IPS-15b (cell line): ENCODE data around the gene GOLGA5.
"Not testable (repeated sequence)": the region's sequence is repeated elsewhere in the genome, so short reads cannot be mapped to it uniquely, and the experiment has no call there.

ENCODE experiments used
- H3K27me3 ChIP-seq: one replicate; pipeline ENCODE4 v1.6.1; 2013; ENCODE audit warnings: low read length; ENCODE audit not compliant: control insufficient read depth, insufficient read depth
- H3K36me3 ChIP-seq: one replicate; pipeline ENCODE4 v1.6.1; 2013; ENCODE audit warnings: low read length; ENCODE audit not compliant: control insufficient read depth, insufficient read depth
- H3K4me1 ChIP-seq: one replicate; pipeline ENCODE4 v1.6.1; 2013; ENCODE audit warnings: mild to moderate bottlenecking, low read length; ENCODE audit not compliant: control insufficient read depth, insufficient read depth
- H3K4me3 ChIP-seq: one replicate; pipeline ENCODE4 v1.5.1; 2013; ENCODE audit warnings: low read depth, low read length
- H3K9ac ChIP-seq: one replicate; pipeline ENCODE4 v1.6.1; 2013; ENCODE audit warnings: low read depth, mild to moderate bottlenecking, low read length
- H3K9me3 ChIP-seq: one replicate; pipeline ENCODE4 v1.6.1; 2013; ENCODE audit warnings: mild to moderate bottlenecking, low read length; ENCODE audit not compliant: control insufficient read depth, insufficient read depth

Gene GOLGA5, protein sequence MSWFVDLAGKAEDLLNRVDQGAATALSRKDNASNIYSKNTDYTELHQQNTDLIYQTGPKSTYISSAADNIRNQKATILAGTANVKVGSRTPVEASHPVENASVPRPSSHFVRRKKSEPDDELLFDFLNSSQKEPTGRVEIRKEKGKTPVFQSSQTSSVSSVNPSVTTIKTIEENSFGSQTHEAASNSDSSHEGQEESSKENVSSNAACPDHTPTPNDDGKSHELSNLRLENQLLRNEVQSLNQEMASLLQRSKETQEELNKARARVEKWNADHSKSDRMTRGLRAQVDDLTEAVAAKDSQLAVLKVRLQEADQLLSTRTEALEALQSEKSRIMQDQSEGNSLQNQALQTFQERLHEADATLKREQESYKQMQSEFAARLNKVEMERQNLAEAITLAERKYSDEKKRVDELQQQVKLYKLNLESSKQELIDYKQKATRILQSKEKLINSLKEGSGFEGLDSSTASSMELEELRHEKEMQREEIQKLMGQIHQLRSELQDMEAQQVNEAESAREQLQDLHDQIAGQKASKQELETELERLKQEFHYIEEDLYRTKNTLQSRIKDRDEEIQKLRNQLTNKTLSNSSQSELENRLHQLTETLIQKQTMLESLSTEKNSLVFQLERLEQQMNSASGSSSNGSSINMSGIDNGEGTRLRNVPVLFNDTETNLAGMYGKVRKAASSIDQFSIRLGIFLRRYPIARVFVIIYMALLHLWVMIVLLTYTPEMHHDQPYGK

DNA sequence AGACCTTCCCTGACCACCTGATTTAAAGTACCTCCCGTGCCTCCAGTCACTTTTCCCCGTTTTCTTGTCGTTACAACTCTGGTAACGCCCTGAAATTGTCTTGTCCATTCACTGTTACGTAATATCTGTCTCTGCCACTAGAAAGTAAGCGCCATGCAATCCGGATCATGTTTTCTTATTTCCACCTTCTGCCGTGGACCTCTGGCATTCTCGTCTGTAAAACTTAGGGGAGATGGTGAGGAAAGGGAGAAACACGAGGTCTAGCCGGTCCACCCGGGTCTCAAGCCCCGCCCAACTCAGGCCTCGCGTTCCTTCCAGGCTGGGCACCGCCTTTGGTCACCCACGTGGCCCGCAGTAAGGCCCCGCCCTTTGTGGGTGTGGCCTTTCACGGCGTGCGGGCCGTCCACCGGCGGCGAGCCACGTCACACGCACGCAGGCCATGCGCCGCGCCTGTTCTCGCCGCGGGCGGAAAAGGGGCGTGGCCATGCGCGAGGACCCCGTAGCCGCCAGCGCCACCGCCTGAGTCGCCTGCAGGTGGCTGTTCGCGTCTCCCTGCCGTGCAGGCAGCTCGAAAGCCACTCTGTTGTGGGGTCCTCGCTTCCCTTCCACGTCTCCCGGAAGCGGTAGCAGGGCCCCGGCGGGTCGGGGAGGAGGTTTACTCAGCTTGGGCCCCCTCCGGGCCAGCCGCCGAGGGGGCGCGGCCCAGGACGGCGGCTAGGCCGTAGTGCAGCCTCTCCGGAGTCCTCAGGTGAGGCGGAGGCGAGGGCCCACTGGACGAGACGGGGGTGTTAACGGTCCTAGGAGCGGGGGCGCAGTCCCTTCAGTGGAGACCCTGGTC lies at the start of gene GOLGA5:
Gene GOLGA5 (plus strand): TSS at position 597 of the 838 bp plus-strand sequence. CDS start 3,133 bp downstream, outside the sequence.
- H3K4me1 ChIP-seq = peaks cover 7% of the 10 kb centered on the region
- H3K9me3 ChIP-seq = no peaks in the 10 kb centered on the region
- peaks cover 4% of the 10 kb centered on the region for H3K36me3 ChIP-seq
- H3K9ac ChIP-seq = peak within 1 kb of the TSS; percentile 96
- H3K27me3 ChIP-seq = no peaks in the 10 kb centered on the region
- peak within 1 kb of the TSS; percentile 94 for H3K4me3 ChIP-seq

DNA sequence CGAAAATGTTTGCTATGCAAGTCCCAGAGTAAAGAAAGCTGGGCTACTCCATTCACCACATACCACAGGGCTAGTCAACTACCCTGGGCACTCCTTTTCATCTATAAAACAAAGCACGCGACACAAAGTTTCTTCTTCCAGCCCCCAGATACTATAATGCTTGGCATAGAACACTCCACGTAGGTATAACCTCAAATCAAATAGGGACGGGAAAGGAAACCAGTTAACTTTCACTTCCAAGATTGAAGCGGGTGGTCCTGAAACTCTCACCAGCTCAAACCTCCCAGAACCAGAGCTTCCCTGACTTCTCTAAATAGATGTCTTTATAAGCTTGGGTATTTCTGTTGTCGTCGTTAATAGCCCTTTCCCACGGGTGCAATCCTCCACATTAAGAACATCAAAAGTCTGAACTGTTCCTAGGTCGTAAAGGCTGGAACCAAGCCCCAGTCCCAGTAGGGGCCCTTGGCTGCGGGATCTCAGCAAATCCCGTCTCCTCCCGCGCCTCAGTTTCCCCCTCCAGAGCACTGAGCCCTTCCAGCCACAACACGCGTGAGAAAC lies 46.3 kb upstream of the GOLGA5 start:
- no peaks in the 10 kb centered on the region for H3K9me3 ChIP-seq
- H3K36me3 ChIP-seq = no peaks in the 10 kb centered on the region
- H3K9ac ChIP-seq = peak overlapping the region; percentile 87
- peaks cover 17% of the 10 kb centered on the region for H3K27me3 ChIP-seq
- H3K4me3 ChIP-seq = peak overlapping the region; percentile 92
- H3K4me1 ChIP-seq = no peaks in the 10 kb centered on the region

- Histone ChIP-seq H3K9ac (peak within 1 kb of the TSS; percentile 87), H3K27me3 (peaks cover 17% of the 10 kb centered on the region), H3K4me3 (peak within 1 kb of the TSS; percentile 92), H3K9me3 (no peaks in the 10 kb centered on the region), H3K36me3 (no peaks in the 10 kb centered on the region), H3K4me1 (no peaks in the 10 kb centered on the region)
These were observed 45.7 kb upstream of the GOLGA5 start, which contains the start of gene LGMN for GRCh38 chr14:92748259-92749016. Gene LGMN, minus strand, starts transcription at chr14:92748627. Its CDS starts 15,841 bp downstream, at chr14:92732786.

GRCh38 chr14:92750222-92750728 lies 43.8 kb upstream of the GOLGA5 start:
- not testable (repeated sequence) for H3K4me1 ChIP-seq, H3K4me3 ChIP-seq, H3K9me3 ChIP-seq, H3K9ac ChIP-seq, H3K36me3 ChIP-seq
- H3K27me3 ChIP-seq = peaks cover 17% of the 10 kb centered on the region

- H3K4me1 ChIP-seq = no peaks in the 10 kb centered on the region
- H3K36me3 ChIP-seq = no peaks in the 10 kb centered on the region
- H3K9me3 ChIP-seq = no peaks in the 10 kb centered on the region
- H3K4me3 ChIP-seq = no peak overlapping the region
- peaks cover 17% of the 10 kb centered on the region for H3K27me3 ChIP-seq
- H3K9ac ChIP-seq = no peak overlapping the region
These were observed 43.1 kb upstream of the GOLGA5 start for GRCh38 chr14:92750994-92751400.

DNA sequence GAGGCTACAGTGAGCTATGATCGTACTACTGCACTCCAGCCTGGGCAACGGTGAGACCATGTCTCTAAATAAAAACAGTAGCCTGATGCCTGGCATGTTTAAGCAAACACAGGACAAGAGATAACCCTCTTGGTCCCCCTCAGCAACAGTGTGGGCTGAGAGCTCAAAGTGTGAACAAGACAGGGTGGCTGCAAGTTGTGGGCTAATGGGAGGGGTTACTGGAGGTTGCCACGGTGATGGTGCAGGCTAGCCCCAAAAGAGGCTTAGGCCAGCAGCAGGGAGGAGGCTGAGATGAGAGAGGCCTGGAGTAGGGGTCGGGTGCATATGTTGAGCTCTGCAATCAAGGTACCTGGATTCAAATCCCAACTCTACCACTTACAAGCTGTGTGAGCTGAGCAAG lies 42.3 kb upstream of the GOLGA5 start:
- H3K36me3 ChIP-seq = no peaks in the 10 kb centered on the region
- H3K4me1 ChIP-seq = no peaks in the 10 kb centered on the region
- H3K9ac ChIP-seq = no peak overlapping the region
- H3K9me3 ChIP-seq = no peaks in the 10 kb centered on the region
- peaks cover 17% of the 10 kb centered on the region for H3K27me3 ChIP-seq
- H3K4me3 ChIP-seq = no peak overlapping the region

DNA sequence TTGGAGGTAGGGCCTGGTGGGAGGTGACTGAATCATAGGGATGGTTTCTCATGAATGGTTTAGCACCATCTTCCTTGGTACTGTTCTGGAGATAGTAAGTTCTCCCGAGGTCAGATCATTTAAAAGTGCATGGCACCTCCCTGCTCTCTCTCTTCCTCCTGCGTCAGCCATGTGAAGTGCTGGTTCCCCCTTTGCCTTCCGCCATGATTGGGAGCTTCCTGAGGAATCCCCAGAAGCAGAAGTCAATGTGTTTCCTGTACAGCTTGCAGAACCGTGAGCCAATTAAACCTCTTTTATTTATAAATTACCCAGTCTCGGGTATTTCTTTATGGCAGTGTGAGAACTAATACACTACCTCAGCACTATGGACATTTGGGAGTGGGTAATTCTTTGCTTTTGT lies 40.9 kb upstream of the GOLGA5 start:
- Histone ChIP-seq H3K9me3 (no peaks in the 10 kb centered on the region), H3K9ac (no peak overlapping the region), H3K27me3 (peaks cover 13% of the 10 kb centered on the region), H3K4me3 (no peak overlapping the region), H3K36me3 (no peaks in the 10 kb centered on the region), H3K4me1 (no peaks in the 10 kb centered on the region)

- Histone ChIP-seq H3K4me1 (no peaks in the 10 kb centered on the region), H3K9ac (no peak overlapping the region), H3K9me3 (no peaks in the 10 kb centered on the region), H3K36me3 (no peaks in the 10 kb centered on the region), H3K27me3 (peaks cover 3% of the 10 kb centered on the region), H3K4me3 (no peak overlapping the region)
These were observed 39.1 kb upstream of the GOLGA5 start for GRCh38 chr14:92754966-92755365.

DNA sequence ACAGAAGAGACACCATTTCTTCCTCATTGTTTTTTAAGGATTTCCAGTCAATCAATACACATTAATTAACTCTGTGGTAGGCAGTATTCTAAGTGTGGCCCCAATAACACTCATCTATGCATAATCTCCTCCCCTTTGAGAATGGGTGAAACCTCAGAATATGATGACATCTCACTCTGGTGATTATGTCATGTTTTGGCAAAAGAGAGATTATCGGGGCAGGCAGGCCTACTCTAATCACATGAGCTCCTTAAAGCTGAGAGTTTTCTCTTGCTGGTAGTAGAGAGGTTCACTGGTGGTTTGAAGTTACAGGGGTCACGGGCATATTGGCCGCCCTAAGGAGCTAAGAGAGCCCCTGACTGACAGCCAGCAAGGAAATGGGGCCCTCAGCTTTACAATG lies 38.6 kb upstream of the GOLGA5 start:
- Histone ChIP-seq H3K9ac (no peak overlapping the region), H3K9me3 (no peaks in the 10 kb centered on the region), H3K27me3 (peaks cover 3% of the 10 kb centered on the region), H3K4me1 (no peaks in the 10 kb centered on the region), H3K4me3 (no peak overlapping the region), H3K36me3 (no peaks in the 10 kb centered on the region)

GRCh38 chr14:92756446-92756845 lies 37.7 kb upstream of the GOLGA5 start:
- Histone ChIP-seq H3K36me3 (no peaks in the 10 kb centered on the region), H3K4me1 (no peaks in the 10 kb centered on the region), H3K9ac (no peak overlapping the region), H3K27me3 (no peaks in the 10 kb centered on the region), H3K4me3 (no peak overlapping the region), H3K9me3 (no peaks in the 10 kb centered on the region)
